HG02588 (cell line): Measurements from ENCODE around the gene WWOX.

Experiments used
- ATAC-seq: cut with Tn5 transposase; IDR thresholded peaks from one replicate; pipeline ENCODE4 v1.9.1; 2021; ENCODE audit warnings: mild to moderate bottlenecking, moderate library complexity; ENCODE audit not compliant: unreplicated experiment

Gene WWOX

DNA sequence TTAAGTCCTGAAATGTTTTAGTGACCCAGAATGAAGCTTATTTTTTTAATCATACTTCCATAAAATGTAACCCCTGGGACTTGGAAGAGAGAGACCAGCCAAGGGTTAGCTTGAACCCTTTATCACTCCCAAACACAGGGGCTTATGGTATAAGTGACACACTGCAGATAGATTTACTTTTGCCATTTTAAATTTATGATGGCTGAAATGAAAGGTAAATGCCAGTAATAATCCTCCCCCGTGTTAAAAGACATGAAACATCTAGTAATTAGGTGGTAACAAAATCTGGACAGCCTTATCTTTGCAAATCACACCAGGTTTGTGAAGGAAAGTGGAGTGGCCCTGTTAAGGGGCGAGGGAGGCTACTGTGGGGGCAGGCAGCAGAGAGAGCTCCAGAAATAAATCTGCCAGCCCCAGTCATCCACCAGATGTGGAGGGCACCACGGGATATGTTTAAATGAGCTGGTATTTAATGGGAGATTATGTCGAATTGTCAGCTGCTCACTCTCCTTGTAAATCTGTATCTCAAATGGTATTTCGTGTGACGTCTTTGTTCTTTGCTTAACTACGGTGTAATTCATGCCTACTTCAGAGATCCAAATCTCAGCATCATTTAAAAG, 326.5 kb downstream of the WWOX start:
- ATAC-seq, result no peak

DNA sequence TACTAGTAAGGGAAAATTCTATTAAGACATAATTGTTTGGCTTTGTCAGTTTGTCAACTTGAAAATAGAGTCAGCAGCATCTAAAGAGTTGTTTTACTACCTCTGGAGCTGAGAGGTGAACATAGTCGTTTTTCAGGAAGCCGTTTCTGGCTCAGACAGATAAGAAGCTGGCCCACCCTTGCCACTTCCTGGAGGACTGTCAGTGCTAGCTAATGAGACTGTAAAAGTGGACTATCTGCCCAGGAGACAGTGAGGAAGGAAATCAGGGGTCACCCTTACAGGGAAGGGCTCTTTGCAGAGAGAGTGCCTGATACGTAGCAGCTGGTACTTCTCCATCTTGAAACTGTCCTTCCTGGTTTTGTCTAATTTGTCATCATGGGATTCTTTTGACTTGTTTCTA, 328.7 kb downstream of the WWOX start:
- ATAC-seq, result no peak

GRCh38 chr16:78430281-78430680, 330.8 kb downstream of the WWOX start:
- ATAC-seq, result no peak

DNA sequence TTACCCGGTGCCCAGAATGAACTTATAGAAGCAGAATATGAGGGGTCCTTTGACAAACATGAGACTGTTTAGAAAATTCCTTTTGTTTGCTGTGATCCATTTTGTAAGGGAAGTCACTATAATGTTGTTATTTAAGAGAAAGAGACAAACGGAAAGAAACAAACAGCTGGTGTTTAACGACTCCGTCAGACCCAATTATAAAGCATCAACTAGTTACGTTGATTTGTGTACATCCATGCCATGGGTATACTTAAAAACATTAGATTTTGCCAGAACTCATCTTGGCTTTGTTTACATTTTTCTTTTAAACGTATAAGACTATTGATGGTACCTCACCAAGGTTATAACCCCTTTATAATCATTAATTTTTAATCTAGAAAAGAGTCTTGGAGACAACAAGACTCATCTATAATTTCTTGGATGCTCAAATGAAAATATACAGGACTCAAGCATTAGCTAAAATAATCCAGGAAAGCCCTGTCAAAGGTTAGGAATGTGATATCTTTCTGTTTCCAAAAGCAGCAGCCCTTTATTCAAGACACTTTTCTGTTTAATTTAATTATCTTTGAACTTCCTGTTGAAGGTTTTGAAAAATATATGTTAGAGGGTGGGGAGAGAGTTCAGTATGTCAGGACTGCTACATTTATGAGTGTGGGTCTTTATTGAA, 331.7 kb downstream of the WWOX start:
- no peak for ATAC-seq

DNA sequence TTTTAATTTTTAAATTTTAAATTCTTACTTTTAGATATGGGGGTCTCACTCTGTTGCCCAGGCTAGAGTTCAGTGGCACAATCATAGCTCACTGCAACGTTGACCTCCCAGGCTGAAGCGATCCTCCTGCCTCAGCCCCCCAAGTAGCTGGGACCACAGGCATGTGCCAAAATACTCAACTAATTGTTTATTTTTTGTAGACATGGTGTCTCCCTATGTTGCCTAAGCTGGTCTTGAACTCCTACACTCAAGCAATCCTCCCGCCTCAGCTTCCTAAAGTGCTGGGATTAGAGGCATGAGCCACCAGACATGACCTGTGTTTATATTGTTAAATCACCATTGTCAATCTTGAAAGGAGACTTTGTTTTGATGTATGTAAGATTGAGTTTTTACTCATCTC, 332.2 kb downstream of the WWOX start:
- ATAC-seq, result no peak

GRCh38 chr16:78432451-78432850, 333.0 kb downstream of the WWOX start:
- no peak for ATAC-seq

DNA sequence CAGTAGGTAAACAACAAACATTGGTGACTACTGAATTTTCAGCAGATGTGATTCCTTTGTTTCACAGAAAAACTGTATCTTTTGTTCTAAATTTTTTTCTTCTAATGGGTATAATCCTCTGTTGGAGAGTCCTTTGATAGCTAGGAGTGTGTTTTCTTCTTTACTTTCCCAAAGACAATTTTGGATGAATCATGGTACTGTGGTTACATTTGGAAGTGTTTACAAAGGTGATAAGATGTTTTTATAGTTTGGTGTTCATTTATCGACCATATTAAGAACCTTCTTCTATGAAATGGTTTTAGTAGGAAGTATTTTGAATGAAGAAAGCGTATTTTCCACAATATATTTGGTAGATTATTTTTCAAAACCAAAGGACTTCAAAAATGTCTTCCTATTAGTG, 333.7 kb downstream of the WWOX start:
- no peak for ATAC-seq

DNA sequence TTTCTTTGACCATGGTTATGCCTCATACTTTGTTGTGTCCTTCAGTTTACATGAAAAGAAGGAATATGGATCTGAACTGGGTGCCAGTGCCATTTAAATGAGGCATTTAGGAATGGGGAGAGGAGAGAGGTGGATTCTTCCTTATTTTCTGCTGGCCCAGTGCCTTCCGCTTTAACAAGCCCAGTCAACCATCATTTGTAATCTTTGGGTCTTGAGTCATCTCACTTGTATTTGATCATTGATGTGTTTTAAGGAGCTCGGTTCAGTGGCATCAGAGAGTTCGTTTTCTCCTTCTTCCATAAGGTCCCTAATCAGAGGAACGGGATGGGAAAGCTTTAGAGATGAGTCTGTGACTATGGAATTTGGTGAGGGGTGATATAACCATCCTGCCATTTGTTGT, 334.9 kb downstream of the WWOX start:
- ATAC-seq, result no peak

- no peak for ATAC-seq
Observed at GRCh38 chr16:78435260-78435659, 335.8 kb downstream of the WWOX start.

GRCh38 chr16:78436023-78436422, 336.6 kb downstream of the WWOX start:
- no peak for ATAC-seq

GRCh38 chr16:78436846-78437245, 337.4 kb downstream of the WWOX start:
- no peak for ATAC-seq

DNA sequence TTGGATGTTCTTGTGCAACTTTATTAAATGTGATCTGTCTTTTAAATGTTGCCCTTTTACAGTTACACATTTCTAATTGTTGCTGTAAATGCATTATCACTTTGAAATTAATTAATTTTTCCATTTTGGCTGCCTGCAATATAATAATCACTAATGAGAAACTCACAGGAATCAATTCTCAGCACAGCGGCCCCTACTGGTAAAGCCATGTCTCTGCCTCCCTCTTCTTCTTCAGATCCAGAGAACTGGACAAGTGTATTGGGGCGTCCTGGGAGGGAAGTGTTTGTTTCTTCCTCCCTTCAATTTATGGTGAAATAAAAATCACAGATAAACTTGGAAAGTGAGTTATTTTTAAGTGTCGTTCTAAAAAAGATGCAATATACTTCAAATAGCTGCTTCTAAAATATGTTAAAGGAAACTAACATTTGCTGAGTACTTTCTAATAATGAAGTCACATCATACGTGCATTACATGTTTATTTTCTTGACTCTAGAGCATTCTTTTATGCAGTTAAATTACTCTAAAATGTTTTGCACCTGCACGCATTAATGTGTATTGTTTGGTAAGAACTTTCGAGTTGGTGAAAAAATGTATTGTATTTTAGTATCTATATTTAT, 338.0 kb downstream of the WWOX start:
- ATAC-seq, result no peak

- no peak for ATAC-seq
Observed at GRCh38 chr16:78438219-78438618, 338.8 kb downstream of the WWOX start.

- no peak for ATAC-seq
Observed at GRCh38 chr16:78438632-78439031, 339.2 kb downstream of the WWOX start.

GRCh38 chr16:78439646-78440045, 340.2 kb downstream of the WWOX start:
- ATAC-seq, result no peak

- no peak for ATAC-seq
Observed at GRCh38 chr16:78441298-78441697, 341.8 kb downstream of the WWOX start.

GRCh38 chr16:78443542-78444364, 344.3 kb downstream of the WWOX start:
- no peak for ATAC-seq

DNA sequence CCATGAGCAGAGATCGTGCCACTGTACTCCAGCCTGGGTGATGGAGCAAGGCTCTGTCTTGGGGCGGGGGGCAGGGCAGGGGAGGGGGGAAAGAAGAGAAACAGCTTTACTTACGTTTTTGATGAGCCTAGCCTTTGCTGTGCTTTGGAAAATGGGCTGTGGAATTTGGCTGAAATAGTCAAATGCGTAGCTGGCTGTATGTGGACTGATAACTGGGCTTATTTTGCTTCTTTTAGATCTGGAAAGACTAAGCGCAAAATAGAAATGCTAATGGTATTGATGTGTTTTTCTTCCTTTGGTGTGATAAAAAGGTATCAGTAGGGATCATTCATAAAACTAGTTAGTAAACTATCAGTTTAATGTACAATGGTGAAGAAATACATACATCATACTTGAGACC, 346.4 kb downstream of the WWOX start:
- no peak for ATAC-seq

DNA sequence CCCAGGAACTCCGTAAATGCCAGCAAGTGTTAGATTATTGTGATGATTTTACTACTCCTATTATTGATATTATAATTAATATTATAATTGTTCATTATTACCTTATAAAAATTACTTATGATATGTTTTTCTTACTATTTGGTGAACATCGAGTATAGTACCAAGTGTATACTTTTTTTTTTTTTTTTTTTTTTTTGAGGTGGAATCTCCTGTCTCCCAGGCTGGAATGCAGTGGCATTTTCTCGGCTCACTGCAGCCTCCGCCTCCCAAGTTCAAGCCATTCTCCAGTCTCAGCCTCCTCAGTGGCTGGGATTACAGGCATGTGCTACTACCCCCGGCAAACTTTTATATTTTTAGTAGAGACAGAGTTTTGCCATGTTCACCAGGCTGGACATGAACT, 347.0 kb downstream of the WWOX start:
- ATAC-seq, result no peak

GRCh38 chr16:78446992-78447563, 347.6 kb downstream of the WWOX start:
- ATAC-seq, result no peak

DNA sequence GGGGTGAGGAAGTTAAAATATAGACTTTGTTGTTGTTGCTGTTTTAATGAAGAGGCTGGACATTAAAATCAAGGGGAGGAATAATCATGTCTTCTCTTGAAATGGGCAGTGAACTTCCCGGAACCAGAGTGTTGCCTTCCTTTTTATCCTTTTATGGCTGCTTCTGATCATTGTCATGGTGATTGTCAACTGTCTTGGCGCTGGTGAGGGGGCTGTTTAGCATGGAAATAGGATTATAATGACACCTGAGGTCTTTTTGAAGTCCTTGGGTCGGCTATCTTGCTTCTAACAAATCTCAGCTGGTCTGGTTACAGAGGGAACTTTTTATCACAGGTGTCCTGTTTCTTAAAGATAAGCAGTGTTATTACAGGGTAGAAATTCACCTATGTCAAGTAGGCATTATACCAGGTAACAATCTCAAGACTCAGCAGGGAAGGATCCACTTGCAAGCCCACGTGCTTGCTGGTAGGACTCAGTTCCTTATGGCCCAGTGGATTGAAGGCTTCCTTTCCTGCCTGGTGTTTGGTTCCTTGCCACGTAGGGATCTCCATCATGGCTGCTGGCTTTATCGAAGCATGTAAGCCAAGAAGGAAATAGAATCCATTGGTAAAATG, 349.3 kb downstream of the WWOX start:
- ATAC-seq, result no peak
